Caki2 (cell line): ENCODE data around the gene CCR6. TPM values are rescaled to one million over a fixed set of nuclear protein-coding genes. Genes with fewer than 3 reads are reported as not detected.
A peak's percentile ranks its signal among the peaks of the same experiment; 100 is the strongest.

Experiments
- DNase-seq: peaks from one replicate; pipeline ENCODE4 v3.0.0-alpha.2; 2015; ENCODE audit warnings: low read depth
- in situ Hi-C: cut with HindIII; loops from 2 replicates; pipeline ENCODE4 v1.10.0; 2016; ENCODE audit warnings: low sequenced_read_pairs, low pct_unique_long_range_greater_than_20kb, mixed read lengths
- total RNA-seq: library from RNA; depleted of rRNA; stranded (reverse); fragments of >200 nt; shearing (Covaris generic); gene quantifications from 2 replicates; pipeline ENCODE4 v1.2.3, GENCODE V29; 2014; ENCODE audit warnings: low replicate concordance

CCR6 gene
- total RNA-seq, 1 experiment from 2014 or later = 2.1 TPM

DNA sequence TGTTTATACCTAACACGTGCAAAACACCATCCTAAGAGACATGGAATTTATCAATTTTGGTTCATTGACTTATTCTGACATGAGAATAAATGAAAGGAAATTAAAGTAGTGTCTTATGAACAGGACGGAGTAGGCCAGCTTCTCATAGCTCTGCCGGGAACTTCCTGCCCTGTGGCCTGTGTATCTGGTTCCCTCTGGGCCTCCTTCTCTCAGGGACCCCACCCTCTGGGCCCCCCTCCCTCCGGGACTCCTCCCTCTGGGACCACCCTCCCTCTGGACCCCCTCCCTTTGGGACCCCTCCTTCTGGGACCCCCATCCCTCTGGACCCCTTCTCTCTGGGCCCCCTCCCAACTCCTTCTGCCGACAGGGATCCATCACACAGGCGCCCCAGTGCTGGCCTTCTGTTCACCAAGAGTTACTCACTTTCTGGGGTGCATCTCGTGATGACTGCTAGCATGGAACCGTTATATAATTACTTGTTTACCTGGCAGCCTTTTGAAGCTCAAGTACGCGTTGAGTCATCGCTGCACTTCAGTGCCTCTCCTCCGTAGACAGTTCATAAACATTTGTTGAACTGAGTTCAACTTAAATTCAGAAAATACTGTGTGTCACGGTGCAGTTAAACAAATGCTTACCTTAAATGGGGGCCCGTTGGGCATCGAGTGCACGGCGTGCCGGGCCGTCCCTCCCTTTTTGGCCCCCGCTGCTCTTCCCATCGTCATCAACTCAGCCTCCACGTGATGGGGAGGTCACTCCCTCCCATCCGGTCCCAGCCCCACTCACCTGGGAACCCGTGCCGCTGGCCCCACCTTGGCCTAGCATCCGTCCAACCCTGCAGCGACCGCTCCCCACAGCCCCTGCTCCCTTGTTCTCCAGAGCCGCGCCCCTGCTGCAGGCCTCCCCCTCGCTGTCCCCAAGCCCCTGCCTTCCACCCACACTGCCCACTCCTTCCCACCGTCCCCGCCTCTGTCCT, 8.1 kb downstream of the CCR6 start:
- in situ Hi-C loops = no loop called here
- peak; percentile 91 for DNase-seq

DNA sequence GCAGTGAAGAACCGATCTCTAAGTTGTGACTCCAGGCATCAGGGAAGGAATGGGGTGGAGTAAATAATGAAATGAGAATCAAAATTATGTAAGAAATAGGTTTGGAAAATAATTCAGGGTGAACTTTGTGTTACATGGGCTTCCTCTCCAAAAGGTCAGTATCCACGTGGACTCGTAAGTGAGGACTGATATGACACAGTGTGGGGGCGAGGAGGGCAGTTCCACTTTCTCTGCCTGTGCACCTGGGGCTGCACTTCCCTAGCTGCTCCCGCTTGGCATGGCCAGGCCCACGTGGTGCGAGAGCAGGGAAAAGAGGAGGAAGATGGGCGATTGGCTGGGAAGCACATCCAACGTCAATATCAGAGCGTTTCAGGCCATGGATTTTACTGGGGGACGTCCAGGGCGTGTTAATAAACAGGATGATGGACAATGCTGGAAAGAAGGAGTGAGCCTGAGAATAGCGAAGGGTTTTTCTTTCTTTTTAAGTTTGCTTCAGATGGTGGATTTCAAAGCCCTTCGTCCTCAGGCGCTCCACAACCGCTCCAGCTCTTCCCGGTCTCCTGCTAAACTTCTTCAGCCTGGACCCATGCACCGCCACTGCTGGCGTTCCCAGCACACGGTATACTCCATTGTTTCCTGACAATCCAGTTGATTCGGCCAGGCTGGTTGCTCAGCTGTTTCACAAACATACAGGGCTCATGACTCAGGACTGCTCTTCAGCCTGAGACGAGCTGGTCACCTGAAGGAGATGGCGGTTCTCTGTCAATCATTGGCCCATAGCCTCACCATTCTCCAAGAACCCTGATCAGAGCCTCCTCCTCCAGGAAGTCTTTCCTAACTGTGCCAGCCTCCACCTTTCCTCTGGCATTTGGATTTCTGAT, 11.8 kb downstream of the CCR6 start:
- in situ Hi-C loops = no loop called here
- peak; percentile 75 for DNase-seq

DNA sequence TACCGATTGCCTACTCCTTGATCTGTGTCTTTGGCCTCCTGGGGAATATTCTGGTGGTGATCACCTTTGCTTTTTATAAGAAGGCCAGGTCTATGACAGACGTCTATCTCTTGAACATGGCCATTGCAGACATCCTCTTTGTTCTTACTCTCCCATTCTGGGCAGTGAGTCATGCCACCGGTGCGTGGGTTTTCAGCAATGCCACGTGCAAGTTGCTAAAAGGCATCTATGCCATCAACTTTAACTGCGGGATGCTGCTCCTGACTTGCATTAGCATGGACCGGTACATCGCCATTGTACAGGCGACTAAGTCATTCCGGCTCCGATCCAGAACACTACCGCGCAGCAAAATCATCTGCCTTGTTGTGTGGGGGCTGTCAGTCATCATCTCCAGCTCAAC, 13.5 kb downstream of the CCR6 start:
- in situ Hi-C loops = no loop called here
- no peak for DNase-seq

DNA sequence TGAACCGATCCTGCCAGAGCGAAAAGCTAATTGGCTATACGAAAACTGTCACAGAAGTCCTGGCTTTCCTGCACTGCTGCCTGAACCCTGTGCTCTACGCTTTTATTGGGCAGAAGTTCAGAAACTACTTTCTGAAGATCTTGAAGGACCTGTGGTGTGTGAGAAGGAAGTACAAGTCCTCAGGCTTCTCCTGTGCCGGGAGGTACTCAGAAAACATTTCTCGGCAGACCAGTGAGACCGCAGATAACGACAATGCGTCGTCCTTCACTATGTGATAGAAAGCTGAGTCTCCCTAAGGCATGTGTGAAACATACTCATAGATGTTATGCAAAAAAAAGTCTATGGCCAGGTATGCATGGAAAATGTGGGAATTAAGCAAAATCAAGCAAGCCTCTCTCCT, 14.2 kb downstream of the CCR6 start:
- in situ Hi-C loops = no loop called here
- DNase-seq = no peak

DNA sequence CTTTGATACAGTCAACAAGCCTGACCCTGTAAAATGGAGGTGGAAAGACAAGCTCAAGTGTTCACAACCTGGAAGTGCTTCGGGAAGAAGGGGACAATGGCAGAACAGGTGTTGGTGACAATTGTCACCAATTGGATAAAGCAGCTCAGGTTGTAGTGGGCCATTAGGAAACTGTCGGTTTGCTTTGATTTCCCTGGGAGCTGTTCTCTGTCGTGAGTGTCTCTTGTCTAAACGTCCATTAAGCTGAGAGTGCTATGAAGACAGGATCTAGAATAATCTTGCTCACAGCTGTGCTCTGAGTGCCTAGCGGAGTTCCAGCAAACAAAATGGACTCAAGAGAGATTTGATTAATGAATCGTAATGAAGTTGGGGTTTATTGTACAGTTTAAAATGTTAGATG, 15.0 kb downstream of the CCR6 start:
- in situ Hi-C loops = no loop called here
- DNase-seq = no peak

DNA sequence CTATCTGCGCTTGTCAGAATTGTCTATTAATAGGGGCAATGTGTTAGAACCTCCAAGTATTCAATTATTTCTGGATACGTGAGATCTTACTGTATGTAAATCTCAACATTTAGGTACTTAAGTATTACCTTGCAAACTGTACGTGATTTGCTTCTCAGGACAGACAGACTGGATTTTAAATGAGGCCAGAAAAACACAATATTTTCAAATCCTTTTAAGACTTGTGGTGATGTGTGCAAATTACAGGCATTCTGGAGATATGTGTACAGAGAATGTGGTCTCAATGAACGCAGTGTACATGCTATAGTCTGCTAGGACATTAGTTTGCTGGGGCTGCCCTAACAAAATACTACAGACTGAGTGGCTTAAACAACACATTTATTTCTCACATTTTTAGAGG, 16.9 kb downstream of the CCR6 start:
- in situ Hi-C loops = no loop called here
- DNase-seq = no peak

DNA sequence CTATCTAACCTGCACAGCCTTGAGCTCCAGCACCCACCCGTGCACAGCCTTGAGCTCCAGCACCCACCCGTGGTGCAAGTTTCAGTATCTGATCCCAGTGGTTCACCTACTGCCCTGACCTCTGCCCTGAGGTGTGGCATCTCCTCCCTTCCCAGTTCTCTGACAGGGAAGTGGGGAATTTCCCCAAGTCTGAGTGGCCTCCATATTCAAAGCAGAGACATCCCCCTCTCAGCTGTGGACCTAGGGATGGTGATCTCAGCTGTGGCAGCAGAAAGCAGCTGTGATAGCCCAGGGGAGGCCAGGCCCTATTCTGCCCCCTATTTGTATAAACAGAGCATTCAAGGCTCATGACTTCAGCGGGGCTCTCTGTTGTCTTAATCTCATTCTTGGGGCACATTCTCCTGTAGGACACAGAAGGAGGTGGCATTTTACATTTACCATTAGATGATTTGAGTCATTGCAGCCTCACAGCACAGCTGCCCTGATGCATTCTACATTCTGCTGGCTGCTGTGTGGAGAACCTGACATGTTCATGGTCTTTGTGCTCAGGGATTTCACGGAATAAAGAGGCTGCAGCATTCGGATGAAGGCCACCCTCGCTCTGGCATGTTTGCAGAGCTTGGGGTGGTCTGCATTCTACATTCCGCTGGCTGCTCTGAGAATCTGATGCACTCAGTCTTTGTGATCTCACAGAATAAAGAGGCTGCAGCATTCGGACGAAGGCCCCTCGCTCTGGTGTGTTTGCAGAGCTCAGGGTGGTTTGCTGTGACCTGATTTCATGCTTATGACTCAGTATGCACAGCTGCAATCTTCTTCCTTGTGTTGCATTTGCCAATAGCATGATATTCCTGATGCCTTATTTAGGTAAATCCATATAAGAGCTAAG, 17.9 kb downstream of the CCR6 start:
- DNase-seq = no peak
- in situ Hi-C loops = no loop called here

DNA sequence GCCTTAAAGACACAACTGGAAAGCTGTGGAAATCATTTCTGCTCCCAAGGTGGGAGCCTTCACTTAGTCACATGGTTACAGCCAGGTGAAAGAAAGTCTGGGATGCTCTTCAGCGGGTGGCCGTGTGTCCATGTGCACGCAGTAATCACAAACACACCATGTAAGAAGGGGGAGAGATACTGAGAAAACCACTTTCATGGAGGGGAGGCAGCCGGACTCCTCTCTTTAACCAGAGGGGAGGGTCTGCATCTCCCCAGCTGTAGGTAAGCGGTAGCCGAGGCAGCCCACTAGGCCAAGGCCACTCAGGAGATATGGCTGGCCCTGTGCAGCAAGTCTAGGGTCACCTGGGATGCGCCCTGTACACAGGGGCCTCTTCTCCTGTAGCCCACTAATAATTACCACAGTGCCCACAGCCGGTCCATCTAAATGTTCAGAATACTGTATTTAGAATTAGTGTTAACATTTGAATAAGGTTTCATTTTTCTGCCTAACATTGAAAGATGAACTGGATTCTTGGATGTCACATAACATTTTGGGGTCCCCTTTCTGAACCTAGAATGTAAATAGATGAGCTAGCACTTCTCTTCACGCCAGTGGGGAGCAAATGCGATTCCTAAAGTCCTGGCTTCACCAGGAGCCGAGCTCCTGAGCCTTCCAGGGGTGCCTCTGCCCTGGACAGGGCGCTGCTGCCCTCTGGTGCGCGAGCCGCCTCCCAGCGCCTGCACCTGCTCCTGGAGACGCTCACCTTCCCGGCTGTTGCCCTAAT, 19.0 kb downstream of the CCR6 start:
- in situ Hi-C loops = no loop called here
- DNase-seq = peak; percentile 29

DNA sequence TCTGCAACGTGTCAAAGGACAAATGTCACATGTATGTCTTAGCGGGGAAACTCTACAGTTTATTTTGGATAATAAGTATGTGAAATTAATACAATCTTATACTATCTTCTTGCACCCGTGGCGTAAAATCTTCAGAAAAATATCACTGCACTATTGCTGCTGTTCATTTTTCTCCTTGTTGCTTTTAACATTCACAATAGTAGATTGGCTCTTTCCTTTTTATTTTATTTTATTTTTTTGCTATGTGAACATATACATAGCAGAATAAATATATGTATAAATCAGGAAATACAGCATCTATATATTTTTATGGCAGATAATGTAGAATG, 19.5 kb downstream of the CCR6 start:
- in situ Hi-C loops = no loop called here
- DNase-seq = no peak

DNA sequence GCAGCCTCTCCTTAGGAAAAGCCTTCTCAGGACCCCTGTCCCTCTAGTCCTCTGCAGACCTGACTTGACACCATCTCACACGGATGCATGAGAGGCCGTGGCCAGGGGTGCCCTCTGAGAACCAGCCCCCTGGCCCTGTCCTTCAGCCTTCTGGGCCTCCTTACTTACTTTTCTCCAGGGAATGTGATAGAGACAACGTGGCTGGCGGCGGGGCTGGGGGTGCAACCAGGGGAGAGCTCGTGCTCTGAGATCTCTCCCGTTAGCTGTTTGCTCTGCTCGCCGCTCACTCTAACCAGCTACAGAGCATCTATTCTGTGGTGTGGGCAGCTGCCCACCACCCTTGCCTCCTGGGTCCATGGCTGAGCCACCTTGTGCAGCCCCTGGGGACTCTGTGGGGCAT, 20.1 kb downstream of the CCR6 start:
- in situ Hi-C loops = no loop called here
- no peak for DNase-seq

DNA sequence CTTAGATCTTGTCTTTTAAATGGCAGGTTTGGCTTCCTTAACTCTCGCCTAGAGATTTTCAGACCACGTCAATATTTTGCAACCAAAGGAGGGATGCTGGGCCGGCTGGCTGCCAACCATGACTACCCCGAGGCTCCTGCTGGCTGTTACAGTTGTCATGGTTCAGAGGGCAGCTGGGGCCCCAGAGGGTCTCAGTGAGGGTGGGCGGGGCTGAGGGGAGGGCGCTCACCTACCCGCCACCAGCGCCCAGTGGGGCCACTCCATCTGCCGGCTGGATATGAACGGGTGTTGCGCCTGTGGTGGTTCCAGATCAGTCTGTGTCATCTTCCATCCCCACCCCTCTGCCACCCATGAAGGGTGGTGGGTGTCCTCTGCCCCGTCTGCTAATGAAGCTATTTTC, 22.6 kb downstream of the CCR6 start:
- no peak for DNase-seq
- in situ Hi-C loops = no loop called here

DNA sequence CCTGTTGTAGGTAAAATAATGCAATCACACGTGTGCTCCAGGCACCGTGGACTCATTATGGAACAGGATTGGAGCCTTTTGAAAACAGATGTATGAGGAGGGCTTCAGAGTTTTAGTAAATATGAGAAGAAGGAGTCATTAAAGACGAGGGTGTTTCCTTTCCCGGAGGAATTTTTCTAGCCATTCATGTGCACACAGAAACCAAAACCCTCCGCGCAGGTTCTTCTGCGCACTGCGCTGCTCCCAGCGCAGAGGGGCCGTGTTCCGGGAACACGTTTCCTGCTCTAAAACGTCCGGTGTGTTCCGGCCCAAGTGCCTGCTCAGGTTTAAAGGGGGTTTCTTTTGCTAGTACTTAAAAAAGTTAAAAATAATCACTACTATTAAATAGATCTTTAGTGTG, 23.2 kb downstream of the CCR6 start:
- in situ Hi-C loops = no loop called here
- DNase-seq = no peak

DNA sequence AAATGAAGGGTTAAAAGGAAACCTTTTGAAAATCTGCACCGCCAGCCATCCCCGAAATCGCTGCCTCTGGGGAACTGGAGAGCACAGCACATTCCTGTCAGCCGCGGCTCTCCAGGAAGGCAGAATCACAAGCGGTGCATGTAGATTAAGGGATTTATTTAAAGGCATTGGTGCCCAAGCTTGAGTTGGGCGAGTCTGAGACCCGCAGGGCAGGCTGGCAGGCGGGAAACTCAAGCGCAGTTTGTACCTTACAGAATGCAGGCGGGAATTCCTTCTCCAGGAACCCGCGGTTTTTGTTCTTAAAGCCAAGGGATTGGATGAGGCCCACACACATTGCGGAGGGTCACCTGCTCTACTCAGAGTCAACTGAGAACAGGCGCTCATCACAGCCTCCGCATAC, 24.1 kb downstream of the CCR6 start:
- DNase-seq = no peak
- in situ Hi-C loops = no loop called here

DNA sequence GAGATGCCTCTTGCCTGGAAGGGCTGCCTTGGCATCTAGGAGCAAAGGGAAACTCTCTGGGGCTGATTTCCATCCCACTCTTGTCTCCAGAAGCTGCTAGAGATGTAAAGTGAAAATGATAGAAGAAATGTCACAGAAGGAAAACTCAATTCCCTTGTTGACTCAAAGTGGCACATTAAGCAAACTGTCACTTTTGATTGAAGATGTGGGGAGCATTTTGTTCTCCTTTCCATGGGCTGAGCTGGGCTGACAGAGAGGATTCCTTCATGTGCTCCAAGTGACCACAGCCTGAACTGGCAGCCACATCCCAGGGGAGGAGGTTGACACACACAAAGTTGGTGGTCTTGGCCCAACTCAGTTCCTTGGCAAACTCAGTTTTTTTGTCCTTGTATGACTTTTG, 25.1 kb downstream of the CCR6 start:
- in situ Hi-C loops = no loop called here

DNA sequence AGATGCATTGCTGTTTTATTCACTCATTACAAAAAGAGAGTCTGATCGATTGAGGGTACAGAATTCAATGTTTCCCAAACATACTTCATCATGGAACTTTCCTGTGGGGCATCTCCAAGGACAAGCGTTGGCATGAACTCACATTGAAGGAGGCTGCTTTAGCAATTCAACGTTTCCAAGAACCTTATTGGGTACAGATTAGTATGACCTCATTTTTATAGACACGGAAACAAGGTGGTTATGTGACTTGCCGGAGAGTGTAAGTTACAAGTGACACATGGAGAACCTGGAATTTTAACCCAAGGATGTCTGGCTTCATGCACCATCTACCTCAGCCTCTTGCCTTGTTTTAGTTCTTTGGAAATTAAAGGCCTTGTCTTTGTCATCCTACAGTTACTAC, 26.1 kb downstream of the CCR6 start:
- no peak for DNase-seq
- in situ Hi-C loops = no loop called here

More for the DNA sequence above, 25.1 kb downstream of the CCR6 start:
- DNase-seq = no peak

DNA sequence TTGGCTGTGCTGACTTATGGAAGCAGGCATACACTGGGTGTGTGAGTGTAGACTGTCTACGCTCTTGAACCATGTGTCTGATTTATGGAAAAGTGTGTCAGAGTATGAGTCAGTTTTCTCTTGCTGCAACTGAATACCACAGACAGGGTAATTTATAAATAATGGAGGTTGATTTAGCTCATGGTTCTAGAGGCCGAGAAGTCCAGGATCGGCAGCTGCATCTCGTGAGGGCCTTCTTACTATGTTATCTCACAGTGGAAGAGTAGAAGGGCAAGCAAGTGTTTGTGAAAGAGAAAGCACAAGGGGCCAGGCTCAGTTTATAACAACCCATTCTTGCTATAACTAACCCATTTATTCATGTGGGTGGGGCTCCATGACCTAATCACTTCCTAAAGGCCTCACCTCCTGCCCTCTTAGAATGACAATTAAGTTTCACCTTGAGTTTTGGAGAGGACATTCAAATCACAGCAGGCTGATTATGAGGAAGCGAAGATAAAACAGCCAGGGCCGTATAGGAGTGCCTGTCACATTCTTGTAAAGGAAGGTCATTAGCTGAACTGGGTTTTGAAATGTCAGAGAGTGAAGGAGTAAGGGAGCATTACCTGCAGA, 28.1 kb downstream of the CCR6 start:
- no peak for DNase-seq
- in situ Hi-C loops = no loop called here

DNA sequence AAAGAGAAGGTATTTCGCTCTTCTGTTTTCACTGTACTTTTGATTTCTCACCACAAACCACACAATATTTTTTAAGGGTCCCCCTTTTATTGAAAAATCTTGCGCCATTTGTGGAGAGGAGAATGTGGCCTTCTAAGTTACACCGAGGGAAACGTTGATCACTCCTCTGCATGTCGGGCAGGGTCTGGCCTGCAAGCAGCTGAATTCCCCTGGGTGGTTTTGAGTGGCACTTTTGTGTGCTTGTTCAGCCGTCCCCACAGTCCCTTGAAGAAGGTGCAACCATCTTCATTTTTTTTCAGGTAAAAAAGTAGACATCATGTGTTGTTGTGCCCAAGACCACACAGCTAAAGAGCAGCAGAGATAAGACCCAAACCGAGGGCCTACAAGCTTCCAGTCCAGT, 28.8 kb downstream of the CCR6 start:
- DNase-seq = no peak
- in situ Hi-C loops = no loop called here
